Ovary (tissue), 3 donors: ENCODE data around the gene RYR1.

Source experiments
- CTCF ChIP-seq, 3 donors: fragments of 450-650 bp in 2 of 3; fragments of 200-600 bp in 1 of 3; IDR thresholded peaks; one replicate each; pipeline versions ENCODE4 v1.5.1 to v1.8.0; 2016 to 2022; ENCODE audit warnings: antibody characterized with exemption in 3 of 3, mild to moderate bottlenecking in 1 of 3
- EP300 ChIP-seq: sonication (generic); formaldehyde crosslinking; IDR thresholded peaks from one replicate; pipeline ENCODE4 v1.6.1; 2017; ENCODE audit warnings: antibody characterized with exemption
- POLR2A ChIP-seq: fragments of 450-650 bp; IDR thresholded peaks from one replicate; pipeline ENCODE4 v1.6.1; 2017; ENCODE audit warnings: antibody characterized with exemption, mild to moderate bottlenecking, moderate library complexity
- donor health status: DM: no; HTN: no; CAD: no.

GRCh38 chr19:38484747-38485146 is 51.3 kb downstream of the RYR1 start:
- TF ChIP-seq POLR2A (no peak), CTCF (IDR thresholded peaks at IDR 0.05) (no peak), EP300 (no peak)
